Upper lobe of left lung (tissue), 6 donors: ENCODE data around the gene KCNJ16. TPM values are rescaled to one million over a fixed set of nuclear protein-coding genes. Genes with fewer than 3 reads are reported as not detected.
A peak's percentile ranks its signal among the peaks of the same experiment; 100 is the strongest.
"Not testable (repeated sequence)": the region's sequence is repeated elsewhere in the genome, so short reads cannot be mapped to it uniquely, and the experiment has no call there.

Experiments used
- ATAC-seq, 2 donors: fragments of 200-7000 bp; cut with Tn5 transposase; one replicate each; pipeline ENCODE4 v1.9.1; 2022; ENCODE audit warnings: mild to moderate bottlenecking in 2 of 2, moderate library complexity in 2 of 2; ENCODE audit not compliant: low FRiP score in 2 of 2
- DNase-seq, 2 donors: peaks; one replicate each; pipeline ENCODE4 v3.0.0-alpha.2; 2019 to 2020
- H3K27ac ChIP-seq, 4 donors: fragments of 200-600 bp; sonication (generic); one replicate each; pipeline ENCODE4 v1.5.1; 2016 to 2019
- H3K27me3 ChIP-seq, 4 donors: fragments of 200-600 bp; sonication (generic); one replicate each; pipeline ENCODE4 v1.5.1; 2017 to 2019
- H3K36me3 ChIP-seq, 4 donors: fragments of 200-600 bp; sonication (generic); one replicate each; pipeline ENCODE4 v1.5.1; 2016 to 2019
- H3K4me1 ChIP-seq, 4 donors: fragments of 200-600 bp; sonication (generic); one replicate each; pipeline ENCODE4 v1.5.1; 2018 to 2019
- H3K4me3 ChIP-seq, 4 donors: fragments of 200-600 bp; sonication (generic); one replicate each; pipeline ENCODE4 v1.5.1; 2017 to 2019; ENCODE audit warnings: mild to moderate bottlenecking in 2 of 4, moderate library complexity in 1 of 4
- H3K9me3 ChIP-seq, 4 donors: fragments of 200-600 bp; sonication (generic); one replicate each; pipeline ENCODE4 v1.5.1; 2018 to 2019
- EP300 ChIP-seq, 4 donors: sonication (generic); formaldehyde crosslinking; IDR thresholded peaks; one replicate each; pipeline ENCODE4 v1.5.1; 2017; ENCODE audit warnings: antibody characterized with exemption in 4 of 4, control low read depth in 2 of 4
- POLR2A ChIP-seq, 4 donors: fragments of 450-650 bp; IDR thresholded peaks; one replicate each; pipeline ENCODE4 v1.5.1; 2016 to 2017; ENCODE audit warnings: antibody characterized with exemption in 4 of 4, mild to moderate bottlenecking in 2 of 4
- POLR2AphosphoS5 ChIP-seq, 2 donors: sonication (generic); formaldehyde crosslinking; IDR thresholded peaks; one replicate each; pipeline ENCODE4 v1.5.1; 2017; ENCODE audit warnings: antibody characterized with exemption in 2 of 2
- WGBS, 2 donors: methylation state at CpG; one replicate each; pipeline ENCODE4 v1.1.5; 2017 to 2018; 5-methylcytosine and 5-hydroxymethylcytosine counted together
- total RNA-seq, 6 donors: library from RNA; depleted of rRNA in 4 of 6; stranded (reverse); fragments of >200 nt in 4 of 6; gene quantifications; one replicate each; pipeline versions ENCODE4 v1.1.0 to v1.2.1, GENCODE V29; 2016 to 2021
- TF ChIP-seq, protein P1 (sequence below), 6 experiments: fragments of 450-650 bp in 4 of 6; fragments of 200-600 bp in 2 of 6; sonication (generic) in 2 of 6; IDR thresholded peaks; one replicate each; pipeline ENCODE4 v1.5.1; 2016 to 2019; ENCODE audit warnings: antibody characterized with exemption in 6 of 6
- donor health status: DM: no; HTN: no; CAD: no; lungs with moderate emphysema.
- donor health status: DM: no; HTN: yes; CAD: no; lungs with severe emphysema.

Gene KCNJ16
- total RNA-seq, 6 donors from 2014 or later: 0.20 to 1.4 (median 0.59) TPM; not detected in 1

GRCh38 chr17:70041540-70041939, 33.5 kb upstream of the KCNJ16 start:
- 59 to 64% methylated on average over 6 of the region's 6 CpGs for WGBS, 2 donors

DNA sequence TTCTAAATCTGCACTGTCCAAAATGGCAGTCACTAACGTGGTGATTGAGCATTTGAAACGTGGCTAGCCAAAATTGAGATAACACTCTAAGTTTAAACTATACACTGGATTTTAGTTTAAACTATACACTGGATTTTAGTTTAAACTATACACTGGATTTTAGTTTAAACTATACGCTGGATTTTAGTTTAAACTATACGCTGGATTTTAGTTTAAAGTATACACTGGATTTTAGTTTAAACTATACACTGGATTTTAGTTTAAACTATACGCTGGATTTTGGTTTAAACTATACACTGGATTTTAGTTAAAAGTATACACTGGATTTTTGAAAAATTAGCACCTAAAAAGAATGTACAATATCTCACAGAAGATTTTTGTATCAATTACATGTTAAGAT, 29.2 kb upstream of the KCNJ16 start:
- not testable (repeated sequence) for H3K27ac ChIP-seq

More at GRCh38 chr17:70041540-70041939, 33.5 kb upstream of the KCNJ16 start:
- Histone ChIP-seq H3K9me3 (no peaks in the 10 kb centered on the region), H3K4me1 (no peaks in the 10 kb centered on the region), H3K4me3 (no peak overlapping the region), H3K27ac (no peak overlapping the region), H3K27me3 (no peaks in the 10 kb centered on the region), H3K36me3 (no peaks in the 10 kb centered on the region)
- ATAC-seq (no peak), DNase-seq (no peak)
- TF ChIP-seq POLR2AphosphoS5 (IDR thresholded peaks at IDR 0.05) (no peak), EP300 (IDR thresholded peaks at IDR 0.05) (no peak), POLR2A (IDR thresholded peaks at IDR 0.05) (no peak)
- TF ChIP-seq, protein P1, sequence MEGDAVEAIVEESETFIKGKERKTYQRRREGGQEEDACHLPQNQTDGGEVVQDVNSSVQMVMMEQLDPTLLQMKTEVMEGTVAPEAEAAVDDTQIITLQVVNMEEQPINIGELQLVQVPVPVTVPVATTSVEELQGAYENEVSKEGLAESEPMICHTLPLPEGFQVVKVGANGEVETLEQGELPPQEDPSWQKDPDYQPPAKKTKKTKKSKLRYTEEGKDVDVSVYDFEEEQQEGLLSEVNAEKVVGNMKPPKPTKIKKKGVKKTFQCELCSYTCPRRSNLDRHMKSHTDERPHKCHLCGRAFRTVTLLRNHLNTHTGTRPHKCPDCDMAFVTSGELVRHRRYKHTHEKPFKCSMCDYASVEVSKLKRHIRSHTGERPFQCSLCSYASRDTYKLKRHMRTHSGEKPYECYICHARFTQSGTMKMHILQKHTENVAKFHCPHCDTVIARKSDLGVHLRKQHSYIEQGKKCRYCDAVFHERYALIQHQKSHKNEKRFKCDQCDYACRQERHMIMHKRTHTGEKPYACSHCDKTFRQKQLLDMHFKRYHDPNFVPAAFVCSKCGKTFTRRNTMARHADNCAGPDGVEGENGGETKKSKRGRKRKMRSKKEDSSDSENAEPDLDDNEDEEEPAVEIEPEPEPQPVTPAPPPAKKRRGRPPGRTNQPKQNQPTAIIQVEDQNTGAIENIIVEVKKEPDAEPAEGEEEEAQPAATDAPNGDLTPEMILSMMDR (IDR thresholded peaks at IDR 0.05): no peak

DNA sequence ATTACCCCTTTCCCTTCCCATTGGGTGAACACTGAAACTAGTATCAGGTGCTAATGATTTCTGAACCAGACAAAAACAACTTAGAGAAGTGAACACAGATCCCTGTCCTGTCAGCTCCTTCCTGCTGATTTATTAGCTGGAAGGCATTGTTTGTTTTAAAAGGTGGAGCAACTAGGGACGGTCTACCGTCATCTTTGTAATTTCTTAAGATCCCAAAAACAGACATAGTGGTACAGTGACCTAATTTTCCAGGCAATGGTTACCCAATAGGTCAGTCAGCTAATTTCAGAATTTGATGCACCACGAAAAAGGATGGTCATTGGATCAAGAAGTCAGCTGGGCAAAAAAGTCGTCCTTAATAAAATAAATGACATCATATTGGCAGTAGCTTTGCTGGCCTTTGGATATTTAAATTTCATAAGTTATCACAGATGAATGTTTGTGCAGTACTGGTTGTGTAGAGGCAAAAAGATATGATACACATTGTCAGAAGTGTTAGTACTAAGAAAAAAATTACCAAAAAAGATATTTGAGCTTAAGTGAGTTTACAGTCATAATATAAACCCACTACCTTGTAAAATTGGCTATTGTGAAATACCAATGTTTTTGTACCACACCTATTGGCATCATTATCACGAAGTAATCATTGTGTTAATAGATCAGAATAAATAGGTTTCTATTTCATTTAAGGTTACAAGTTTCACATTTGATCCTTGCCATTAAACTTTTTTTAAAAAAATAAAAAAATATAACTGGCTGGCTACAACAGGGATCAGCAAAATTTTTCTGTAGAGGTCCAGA, 27.2 kb upstream of the KCNJ16 start:
- Histone ChIP-seq H3K9me3 (no peaks in the 10 kb centered on the region), H3K27me3 (no peaks in the 10 kb centered on the region), H3K36me3 (no peaks in the 10 kb centered on the region), H3K27ac (no peak overlapping the region), H3K4me1 (peaks cover 0 to 2% (median 0%) of the 10 kb centered on the region in 4 donors), H3K4me3 (no peak overlapping the region)
- 51 to 52% methylated on average over 5 of the region's 5 CpGs for WGBS, 2 donors
- TF ChIP-seq POLR2A (IDR thresholded peaks at IDR 0.05) (no peak), POLR2AphosphoS5 (IDR thresholded peaks at IDR 0.05) (no peak), EP300 (IDR thresholded peaks at IDR 0.05) (no peak)
- TF ChIP-seq, protein P1 (IDR thresholded peaks at IDR 0.05): no peak
- ATAC-seq (peak in 1 of 2 donors; percentile 78), DNase-seq (no peak)

More for the DNA sequence above, 29.2 kb upstream of the KCNJ16 start:
- not testable (repeated sequence) for ATAC-seq, H3K27me3 ChIP-seq, DNase-seq, H3K4me3 ChIP-seq, H3K36me3 ChIP-seq, H3K9me3 ChIP-seq, H3K4me1 ChIP-seq
- 92 to 94% methylated on average over 5 of the region's 5 CpGs for WGBS, 2 donors

- TF ChIP-seq POLR2A (IDR thresholded peaks at IDR 0.05) (no peak), EP300 (IDR thresholded peaks at IDR 0.05) (no peak), POLR2AphosphoS5 (IDR thresholded peaks at IDR 0.05) (no peak)
- TF ChIP-seq, protein P1 (IDR thresholded peaks at IDR 0.05): no peak
- Histone ChIP-seq H3K36me3 (no peaks in the 10 kb centered on the region), H3K9me3 (no peaks in the 10 kb centered on the region), H3K4me3 (no peak overlapping the region), H3K4me1 (peaks cover 0 to 2% (median 0%) of the 10 kb centered on the region in 4 donors), H3K27me3 (no peaks in the 10 kb centered on the region), H3K27ac (no peak overlapping the region)
- ATAC-seq (no peak), DNase-seq (no peak)
- 95% methylated on average over 3 of the region's 3 CpGs for WGBS, 2 donors
Observed at GRCh38 chr17:70049801-70050591, 25.0 kb upstream of the KCNJ16 start.

- ATAC-seq (peak in 1 of 2 donors; percentile 62), DNase-seq (no peak)
- Histone ChIP-seq H3K36me3 (no peaks in the 10 kb centered on the region), H3K27me3 (no peaks in the 10 kb centered on the region), H3K27ac (no peak overlapping the region), H3K9me3 (no peaks in the 10 kb centered on the region), H3K4me3 (no peak overlapping the region), H3K4me1 (peaks cover 0 to 2% (median 0%) of the 10 kb centered on the region in 4 donors)
- TF ChIP-seq, protein P1 (IDR thresholded peaks at IDR 0.05): no peak
- TF ChIP-seq POLR2A (IDR thresholded peaks at IDR 0.05) (no peak), POLR2AphosphoS5 (IDR thresholded peaks at IDR 0.05) (no peak), EP300 (IDR thresholded peaks at IDR 0.05) (no peak)
- 86 to 87% methylated on average over 2 of the region's 2 CpGs for WGBS, 2 donors
Observed at GRCh38 chr17:70050931-70051330, 24.1 kb upstream of the KCNJ16 start.
